ENCODE data around the gene NUDT17. TPM values are rescaled to one million over a fixed set of nuclear protein-coding genes. Genes with fewer than 3 reads are reported as not detected.

NUDT17 gene
- total and polyA plus RNA-seq, 4 experiments from 2014 or later, result 3.0 to 5.6 (median 3.4) TPM

- H3K27ac Mint-ChIP-seq, result peak overlapping the region in 6 of 7 donors; percentile 43 to 91 (median 81)
Measured at GRCh38 chr1:145846201-145846612, 777 bp downstream of the NUDT17 start.

GRCh38 chr1:145847827-145848226 lies 2.4 kb downstream of the NUDT17 start:
- Histone ChIP-seq H3K4me1 (ENCODE audit: insufficient read depth, low read length) (peaks cover 11% of the 10 kb centered on the region), H3K27ac (ENCODE audit: low read depth, low read length) (no peak overlapping the region), H3K36me3 (ENCODE audit: insufficient read depth, low read length) (peaks cover 10% of the 10 kb centered on the region), H3K4me3 (ENCODE audit: low read length in 2 of 2) (no peak overlapping the region), H3K9me3 (ENCODE audit: control insufficient read depth in 1 of 2, low read length in 2 of 2) (no peaks in the 10 kb centered on the region), H3K27me3 (ENCODE audit: insufficient read depth, low read length) (no peaks in the 10 kb centered on the region)
- peak overlapping the region in 4 of 7 donors; percentile 1 to 66 (median 36) for H3K27ac Mint-ChIP-seq
- DNase-seq, result no peak
- H3K4me1 Mint-ChIP-seq, result peaks cover 6 to 8% (median 7%) of the 10 kb centered on the region in 4 donors
- POLR2A ChIA-PET (ENCODE audit: partially characterized antibody), result interaction anchor here (0.8 to 8.8 kb wide), 3 partner anchors 10 to 82 kb away, joined by 3 to 133 read pairs (median 32); partner anchors contain the start of genes PIAS3, POLR3C and RNF115
- H3K36me3 Mint-ChIP-seq, result peaks cover 18 to 31% of the 10 kb centered on the region in 2 donors
- H3K4me3 Mint-ChIP-seq, result no peak overlapping the region
- intact Hi-C loops (cut with micrococcal nuclease), result no loop called here
- H3K27me3 Mint-ChIP-seq, result no peaks in the 10 kb centered on the region
- H3K9me3 Mint-ChIP-seq, result no peaks in the 10 kb centered on the region
- CTCF ChIA-PET (ENCODE audit: partially characterized antibody), result interaction anchor here (0.6 to 9.5 kb wide), 11 partner anchors 13 to 178 kb away, joined by 3 to 264 read pairs (median 45); partner anchors contain the start of genes ANKRD34A, ANKRD35, ITGA10 and LIX1L

More at GRCh38 chr1:145846201-145846612, 777 bp downstream of the NUDT17 start:
- peaks cover 11% of the 10 kb centered on the region for H3K4me1 ChIP-seq (ENCODE audit: insufficient read depth, low read length)
- peak overlapping the region; percentile 18 to 77 for H3K4me3 ChIP-seq (ENCODE audit: low read length in 2 of 2)
- DNase-seq, result peak in 4 of 5 donors; percentile 20 to 39 (median 30)
- ChIA-PET CTCF (ENCODE audit: partially characterized antibody) (interaction anchor here (0.8 to 9.5 kb wide), 28 partner anchors 10 to 201 kb away, joined by 3 to 264 read pairs (median 11); partner anchors contain the start of genes ANKRD34A, ANKRD35, HJV and ITGA10), POLR2A (ENCODE audit: partially characterized antibody) (interaction anchor here (0.9 to 8.8 kb wide), 11 partner anchors 9 to 191 kb away, joined by 3 to 133 read pairs (median 9); partner anchors contain the start of genes PIAS3, POLR3C, RNF115 and TXNIP)
- H3K9me3 Mint-ChIP-seq, result no peaks in the 10 kb centered on the region
- H3K9me3 ChIP-seq (ENCODE audit: control insufficient read depth in 1 of 2, low read length in 2 of 2), result no peaks in the 10 kb centered on the region
- H3K4me1 Mint-ChIP-seq, result peaks cover 6 to 7% (median 6%) of the 10 kb centered on the region in 4 donors
- no peaks in the 10 kb centered on the region for H3K27me3 Mint-ChIP-seq
- no peak overlapping the region for H3K4me3 Mint-ChIP-seq
- H3K36me3 ChIP-seq (ENCODE audit: insufficient read depth, low read length), result peaks cover 20% of the 10 kb centered on the region
- peak overlapping the region; percentile 63 for H3K27ac ChIP-seq (ENCODE audit: low read depth, low read length)
- intact Hi-C loops (cut with micrococcal nuclease), result no loop called here
- no peaks in the 10 kb centered on the region for H3K27me3 ChIP-seq (ENCODE audit: insufficient read depth, low read length)
- H3K36me3 Mint-ChIP-seq, result peaks cover 28 to 35% of the 10 kb centered on the region in 2 donors

- intact Hi-C loops (cut with micrococcal nuclease), result no loop called here
- DNase-seq, result no peak
- no peak overlapping the region for H3K4me3 ChIP-seq (ENCODE audit: low read length in 2 of 2)
- peaks cover 8% of the 10 kb centered on the region for H3K4me1 ChIP-seq (ENCODE audit: insufficient read depth, low read length)
- H3K9me3 ChIP-seq (ENCODE audit: control insufficient read depth in 1 of 2, low read length in 2 of 2), result no peaks in the 10 kb centered on the region
- H3K27me3 ChIP-seq (ENCODE audit: insufficient read depth, low read length), result no peaks in the 10 kb centered on the region
- Mint-ChIP-seq H3K27me3 (no peaks in the 10 kb centered on the region), H3K9me3 (no peaks in the 10 kb centered on the region), H3K4me3 (no peak overlapping the region), H3K36me3 (peaks cover 27 to 45% of the 10 kb centered on the region in 2 donors), H3K27ac (peak overlapping the region in 3 of 7 donors; percentile 42 to 77 (median 77)), H3K4me1 (peaks cover 6 to 8% (median 7%) of the 10 kb centered on the region in 4 donors)
- H3K36me3 ChIP-seq (ENCODE audit: insufficient read depth, low read length), result peaks cover 11% of the 10 kb centered on the region
- CTCF ChIA-PET (ENCODE audit: partially characterized antibody), result interaction anchor here (1.0 to 9.5 kb wide), 9 partner anchors 11 to 182 kb away, joined by 3 to 264 read pairs (median 4); partner anchors contain the start of genes ANKRD35, ITGA10, PIAS3 and POLR3C
- no peak overlapping the region for H3K27ac ChIP-seq (ENCODE audit: low read depth, low read length)
- POLR2A ChIA-PET (ENCODE audit: partially characterized antibody), result interaction anchor here (8.8 kb wide), 1 partner anchor 9 kb away, joined by 133 read pairs; the partner anchor contains the start of gene PIAS3
Measured at GRCh38 chr1:145849356-145850160, 4.1 kb downstream of the NUDT17 start.

- Mint-ChIP-seq H3K27me3 (no peaks in the 10 kb centered on the region), H3K9me3 (no peaks in the 10 kb centered on the region), H3K27ac (peak overlapping the region in 1 of 7 donors; percentile 51), H3K36me3 (peaks cover 30 to 56% of the 10 kb centered on the region in 2 donors), H3K4me1 (peaks cover 10 to 29% (median 19%) of the 10 kb centered on the region in 4 donors), H3K4me3 (peak overlapping the region in 4 of 8 donors; percentile 21 to 76 (median 46))
- Histone ChIP-seq H3K9me3 (ENCODE audit: control insufficient read depth in 1 of 2, low read length in 2 of 2) (no peaks in the 10 kb centered on the region), H3K27ac (ENCODE audit: low read depth, low read length) (no peak overlapping the region), H3K27me3 (ENCODE audit: insufficient read depth, low read length) (no peaks in the 10 kb centered on the region), H3K4me3 (ENCODE audit: low read length in 2 of 2) (no peak overlapping the region), H3K36me3 (ENCODE audit: insufficient read depth, low read length) (peaks cover 28% of the 10 kb centered on the region), H3K4me1 (ENCODE audit: insufficient read depth, low read length) (peaks cover 17% of the 10 kb centered on the region)
- CTCF ChIA-PET (ENCODE audit: partially characterized antibody), result interaction anchor here (1.0 to 12.5 kb wide), 2 partner anchors 8 to 30 kb away, joined by 3 to 199 read pairs; partner anchors contain the start of genes ANKRD35 and NUDT17
- intact Hi-C loops (cut with micrococcal nuclease), result no loop called here
- POLR2A ChIA-PET (ENCODE audit: partially characterized antibody), result interaction anchor here (0.9 to 1.4 kb wide), 3 partner anchors 9 to 137 kb away, joined by 3 to 4 read pairs (median 3); no protein-coding TSS in a partner anchor
- no peak for DNase-seq
Measured at GRCh38 chr1:145855426-145855948, 10.1 kb downstream of the NUDT17 start.

- Mint-ChIP-seq H3K27me3 (no peaks in the 10 kb centered on the region), H3K36me3 (peaks cover 23 to 45% of the 10 kb centered on the region in 2 donors), H3K4me3 (peak overlapping the region in 5 of 8 donors; percentile 10 to 76 (median 63)), H3K4me1 (peaks cover 10 to 29% (median 19%) of the 10 kb centered on the region in 4 donors), H3K9me3 (no peaks in the 10 kb centered on the region), H3K27ac (peak overlapping the region in 1 of 7 donors; percentile 90)
- ChIA-PET POLR2A (ENCODE audit: partially characterized antibody) (interaction anchor here (0.8 to 4.7 kb wide), 16 partner anchors 10 to 180 kb away, joined by 3 to 133 read pairs (median 18); partner anchors contain the start of genes ANKRD34A, ANKRD35, NUDT17 and PEX11B), CTCF (ENCODE audit: partially characterized antibody) (interaction anchor here (1.2 to 12.5 kb wide), 10 partner anchors 10 to 154 kb away, joined by 3 to 199 read pairs (median 7); partner anchors contain the start of genes ANKRD34A, ITGA10, NUDT17 and POLR3GL)
- Histone ChIP-seq H3K9me3 (ENCODE audit: control insufficient read depth in 1 of 2, low read length in 2 of 2) (no peaks in the 10 kb centered on the region), H3K4me3 (ENCODE audit: low read length in 2 of 2) (no peak overlapping the region), H3K4me1 (ENCODE audit: insufficient read depth, low read length) (peaks cover 17% of the 10 kb centered on the region), H3K36me3 (ENCODE audit: insufficient read depth, low read length) (peaks cover 22% of the 10 kb centered on the region), H3K27ac (ENCODE audit: low read depth, low read length) (no peak overlapping the region), H3K27me3 (ENCODE audit: insufficient read depth, low read length) (no peaks in the 10 kb centered on the region)
- intact Hi-C loops (cut with micrococcal nuclease), result no loop called here
- DNase-seq, result no peak
Measured at GRCh38 chr1:145857170-145857569, 11.7 kb downstream of the NUDT17 start.

GRCh38 chr1:145858238-145858900 lies 12.9 kb downstream of the NUDT17 start:
- POLR2A ChIA-PET (ENCODE audit: partially characterized antibody), result interaction anchor here (0.6 to 4.7 kb wide), 31 partner anchors 10 to 180 kb away, joined by 3 to 133 read pairs (median 8); partner anchors contain the start of genes ANKRD34A, ANKRD35, LIX1L and NUDT17
- peaks cover 0 to 2% of the 10 kb centered on the region in 2 donors for H3K27me3 Mint-ChIP-seq

More at GRCh38 chr1:145858238-145858900, 12.9 kb downstream of the NUDT17 start:
- Mint-ChIP-seq H3K9me3 (no peaks in the 10 kb centered on the region), H3K4me3 (peak overlapping the region; percentile 92 to 97 (median 96)), H3K36me3 (peaks cover 19 to 38% of the 10 kb centered on the region in 2 donors), H3K27ac (peak overlapping the region; percentile 78 to 97 (median 90)), H3K4me1 (peaks cover 8 to 29% (median 19%) of the 10 kb centered on the region in 4 donors)
- intact Hi-C loops (cut with micrococcal nuclease), result loop anchor here (1.0 to 2.0 kb wide), 3 partner anchors 14 to 177 kb away; partner anchors contain the start of gene NUDT17
- CTCF ChIA-PET (ENCODE audit: partially characterized antibody), result interaction anchor here (0.7 to 12.5 kb wide), 23 partner anchors 11 to 179 kb away, joined by 3 to 199 read pairs (median 5); partner anchors contain the start of genes ANKRD34A, ITGA10, LIX1L and NUDT17
- peak overlapping the region; percentile 74 for H3K27ac ChIP-seq (ENCODE audit: low read depth, low read length)
- H3K27me3 ChIP-seq (ENCODE audit: insufficient read depth, low read length), result no peaks in the 10 kb centered on the region
- H3K4me3 ChIP-seq (ENCODE audit: low read length in 2 of 2), result peak overlapping the region; percentile 90 to 96
- peak in 3 of 5 donors; percentile 29 to 78 (median 37) for DNase-seq
- peaks cover 22% of the 10 kb centered on the region for H3K36me3 ChIP-seq (ENCODE audit: insufficient read depth, low read length)
- no peaks in the 10 kb centered on the region for H3K9me3 ChIP-seq (ENCODE audit: control insufficient read depth in 1 of 2, low read length in 2 of 2)
- H3K4me1 ChIP-seq (ENCODE audit: insufficient read depth, low read length), result peaks cover 17% of the 10 kb centered on the region

Measured in CD4-positive, alpha-beta memory T cell (primary cell).